HFF-Myc (cell line): ENCODE measurements around the gene KIF2A.
"Not testable (repeated sequence)": the region's sequence is repeated elsewhere in the genome, so short reads cannot be mapped to it uniquely, and the experiment has no call there.

ENCODE experiments used
- DNase-seq: peaks from one replicate; pipeline ENCODE4 v3.0.0-alpha.2; 2011; ENCODE audit warnings: low read depth; ENCODE audit errors: extremely low read depth
- H3K4me3 ChIP-seq: replicated peaks from 2 replicates; pipeline ENCODE4 v1.5.1; 2011; ENCODE audit warnings: low read depth, mild to moderate bottlenecking, control low read depth, low read length
- CTCF ChIP-seq: IDR thresholded peaks from 2 replicates; pipeline ENCODE4 v1.5.1; 2012; ENCODE audit warnings: mild to moderate bottlenecking, low read depth, low read length, control low read depth; ENCODE audit errors: missing control alignments

The KIF2A gene

GRCh38 chr5:62286834-62287233 is 19.2 kb upstream of the KIF2A start:
- no peak overlapping the region for H3K4me3 ChIP-seq
- no peak for TF ChIP-seq CTCF
- DNase-seq = no peak

- no peak for DNase-seq
- no peak overlapping the region for H3K4me3 ChIP-seq
- TF ChIP-seq CTCF = no peak
Observed at GRCh38 chr5:62287237-62287636, 18.8 kb upstream of the KIF2A start.

GRCh38 chr5:62288118-62288517 is 17.9 kb upstream of the KIF2A start:
- TF ChIP-seq CTCF = no peak
- no peak for DNase-seq
- H3K4me3 ChIP-seq = no peak overlapping the region

- DNase-seq = no peak
- no peak for TF ChIP-seq CTCF
- H3K4me3 ChIP-seq = no peak overlapping the region
Observed at GRCh38 chr5:62289813-62290212, 16.2 kb upstream of the KIF2A start.

- H3K4me3 ChIP-seq, DNase-seq: not testable (repeated sequence)
Observed at GRCh38 chr5:62291829-62292228, 14.2 kb upstream of the KIF2A start.

GRCh38 chr5:62296998-62297397 is 9.0 kb upstream of the KIF2A start:
- no peak for DNase-seq
- no peak for TF ChIP-seq CTCF
- H3K4me3 ChIP-seq = no peak overlapping the region

GRCh38 chr5:62298118-62298517 is 7.9 kb upstream of the KIF2A start:
- no peak for TF ChIP-seq CTCF
- no peak for DNase-seq
- H3K4me3 ChIP-seq = no peak overlapping the region
